ENCODE results near the gene GNAS-AS1.

GRCh38 chr20:58772786-58773185, 77.9 kb downstream of the GNAS-AS1 start:
- no peak for TF ChIP-seq CTCF (IDR thresholded peaks at IDR 0.05)
- no peak for TF ChIP-seq POLR2A (IDR thresholded peaks at IDR 0.05)

All from esophagus squamous epithelium (tissue), 4 donors.